ENCODE data around the gene SIGLEC7.

Gene SIGLEC7

DNA sequence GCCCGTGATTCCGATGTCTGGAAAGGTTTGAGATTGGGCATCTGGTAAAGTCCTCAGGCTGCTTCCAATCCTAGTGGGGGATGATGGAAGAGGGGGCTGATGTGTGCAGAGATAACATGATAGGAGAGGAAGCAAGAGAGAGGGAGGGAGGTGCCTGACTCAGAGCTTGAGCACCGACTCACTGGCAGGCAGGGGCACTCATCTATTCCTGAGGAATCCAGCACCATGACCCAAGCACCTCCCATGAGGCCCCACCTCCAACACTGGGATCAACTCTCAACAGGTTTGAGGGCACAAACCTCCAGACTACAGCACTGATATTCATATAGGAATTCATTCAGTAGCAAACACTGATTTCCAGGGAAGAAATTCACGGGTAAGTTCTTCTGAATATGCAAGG lies 23.0 kb upstream of the SIGLEC7 start:
- DNase-seq = no peak

DNA sequence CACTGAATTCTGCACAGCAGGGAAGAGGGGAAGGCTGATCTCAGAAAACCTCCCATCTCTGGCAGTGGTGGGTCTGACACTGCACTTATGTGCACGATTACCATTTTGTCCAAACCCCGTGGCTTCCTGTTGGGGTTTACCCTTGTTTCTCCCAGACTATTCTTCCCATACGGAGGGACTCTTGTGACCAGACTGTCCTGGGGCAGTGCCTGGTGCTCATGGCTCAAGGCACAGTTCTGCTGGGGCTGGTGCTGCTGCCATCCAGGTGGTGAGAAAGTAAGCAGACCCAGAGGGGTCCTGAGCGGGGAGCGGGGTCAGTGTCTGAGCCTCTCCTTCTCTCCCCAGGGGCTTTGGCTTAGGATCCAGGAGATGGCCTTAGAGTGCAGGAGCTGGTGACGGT lies 22.5 kb upstream of the SIGLEC7 start:
- DNase-seq = no peak

DNA sequence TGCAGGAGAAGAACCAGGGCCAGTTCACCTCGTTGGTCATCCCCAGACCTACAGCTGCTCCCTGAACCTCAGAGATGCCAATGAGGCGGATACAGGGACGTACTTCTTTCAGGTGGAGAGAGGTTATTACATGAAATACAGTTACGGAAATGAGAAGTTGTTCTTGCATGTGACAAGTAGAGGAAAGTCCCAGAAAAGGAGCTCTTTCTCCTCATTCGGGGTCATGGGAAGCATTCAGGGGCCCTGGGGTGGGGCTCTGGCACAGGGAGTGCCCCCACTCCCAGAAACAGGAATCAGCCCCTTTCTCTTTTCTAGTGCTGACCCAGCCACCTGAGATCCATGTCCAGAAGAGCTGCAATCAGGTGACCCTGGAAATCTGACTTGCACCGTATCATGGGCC lies 21.9 kb upstream of the SIGLEC7 start:
- no peak for DNase-seq

GRCh38 chr19:51121257-51121656 lies 20.8 kb upstream of the SIGLEC7 start:
- no peak for DNase-seq

- no peak for DNase-seq
These were observed 19.8 kb upstream of the SIGLEC7 start for GRCh38 chr19:51122112-51122981.

GRCh38 chr19:51123381-51123800 lies 18.7 kb upstream of the SIGLEC7 start:
- no peak for DNase-seq

DNA sequence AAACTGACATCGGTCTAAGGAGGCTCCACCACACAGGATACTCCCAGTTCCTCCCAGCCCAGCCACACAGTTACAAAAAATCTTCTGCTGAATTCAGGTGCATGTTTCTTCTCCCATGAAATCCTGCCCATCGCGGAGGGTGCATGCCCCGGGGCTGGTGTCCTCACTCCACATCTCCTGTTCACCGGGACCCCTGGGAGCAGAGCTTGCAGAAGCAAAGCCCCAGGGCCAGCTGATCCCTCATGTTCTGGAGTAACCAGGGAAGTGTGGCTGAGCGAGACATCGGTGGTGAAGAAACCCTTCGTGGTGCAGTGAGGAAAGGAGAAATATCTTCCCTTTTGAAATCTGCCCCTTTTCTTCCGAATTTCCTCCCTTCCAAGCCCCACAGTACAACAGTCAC lies 18.3 kb upstream of the SIGLEC7 start:
- no peak for DNase-seq

- no peak for DNase-seq
These were observed 17.9 kb upstream of the SIGLEC7 start for GRCh38 chr19:51124216-51124615.

- DNase-seq = no peak
These were observed 17.4 kb upstream of the SIGLEC7 start, which contains the start of gene SIGLEC9 for GRCh38 chr19:51124729-51125128. TSS of gene SIGLEC9 (plus strand) at chr19:51124906. CDS start at chr19:51124975, 69 bp downstream.

DNA sequence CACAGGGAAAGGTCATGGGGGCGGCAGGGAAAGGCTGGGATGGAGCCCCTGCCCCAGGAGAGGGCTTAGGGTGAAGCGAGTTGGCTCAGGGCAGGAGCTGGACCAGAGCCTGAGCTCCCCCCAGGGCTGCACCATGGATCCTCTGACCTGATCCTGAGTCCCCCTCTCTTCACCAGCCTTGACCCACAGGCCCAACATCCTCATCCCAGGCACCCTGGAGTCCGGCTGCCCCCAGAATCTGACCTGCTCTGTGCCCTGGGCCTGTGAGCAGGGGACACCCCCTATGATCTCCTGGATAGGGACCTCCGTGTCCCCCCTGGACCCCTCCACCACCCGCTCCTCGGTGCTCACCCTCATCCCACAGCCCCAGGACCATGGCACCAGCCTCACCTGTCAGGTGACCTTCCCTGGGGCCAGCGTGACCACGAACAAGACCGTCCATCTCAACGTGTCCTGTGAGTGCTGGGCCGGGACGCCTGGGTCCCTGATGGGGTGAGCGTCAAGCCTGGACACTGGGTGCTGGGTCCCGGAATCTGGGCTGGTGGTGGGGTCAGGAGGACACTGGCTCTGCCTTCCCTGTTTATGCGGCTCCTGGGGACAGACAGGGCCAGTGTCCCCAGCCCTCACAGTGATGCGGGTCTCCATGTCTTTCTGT lies 16.6 kb upstream of the SIGLEC7 start:
- no peak for DNase-seq

DNA sequence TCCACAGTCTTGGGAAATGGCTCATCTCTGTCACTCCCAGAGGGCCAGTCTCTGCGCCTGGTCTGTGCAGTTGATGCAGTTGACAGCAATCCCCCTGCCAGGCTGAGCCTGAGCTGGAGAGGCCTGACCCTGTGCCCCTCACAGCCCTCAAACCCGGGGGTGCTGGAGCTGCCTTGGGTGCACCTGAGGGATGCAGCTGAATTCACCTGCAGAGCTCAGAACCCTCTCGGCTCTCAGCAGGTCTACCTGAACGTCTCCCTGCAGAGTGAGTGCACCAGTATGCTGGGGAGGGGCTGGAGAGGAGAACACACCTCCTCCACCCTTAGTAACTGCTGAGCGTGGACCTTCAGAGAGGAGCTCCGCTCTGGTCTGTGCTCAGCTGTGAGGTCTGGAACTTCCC lies 15.1 kb upstream of the SIGLEC7 start:
- DNase-seq = no peak

GRCh38 chr19:51127755-51128154 lies 14.3 kb upstream of the SIGLEC7 start:
- no peak for DNase-seq

DNA sequence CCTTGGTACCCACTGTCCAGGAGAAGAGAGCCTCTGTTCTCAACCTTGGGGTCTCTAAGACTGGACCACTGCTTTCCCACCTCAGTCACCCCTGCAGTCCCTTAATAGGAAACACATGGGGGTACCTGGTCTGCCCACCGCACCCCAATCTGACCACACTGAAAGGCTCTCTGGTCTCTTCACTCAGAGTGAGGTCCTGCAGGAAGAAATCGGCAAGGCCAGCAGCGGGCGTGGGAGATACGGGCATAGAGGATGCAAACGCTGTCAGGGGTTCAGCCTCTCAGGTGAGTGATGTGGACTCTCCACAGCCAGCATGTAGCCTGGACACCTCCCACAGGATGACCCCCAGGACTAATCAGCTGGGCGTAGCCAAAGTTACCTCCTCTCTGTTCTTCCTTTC lies 13.9 kb upstream of the SIGLEC7 start:
- DNase-seq = no peak

GRCh38 chr19:51129716-51130115 lies 12.4 kb upstream of the SIGLEC7 start:
- DNase-seq = no peak

GRCh38 chr19:51131780-51132680 lies 10.1 kb upstream of the SIGLEC7 start:
- no peak for DNase-seq

- DNase-seq = no peak
These were observed 7.1 kb upstream of the SIGLEC7 start for GRCh38 chr19:51135004-51135403.

- no peak for DNase-seq
These were observed 5.9 kb upstream of the SIGLEC7 start for GRCh38 chr19:51135986-51136762.

DNA sequence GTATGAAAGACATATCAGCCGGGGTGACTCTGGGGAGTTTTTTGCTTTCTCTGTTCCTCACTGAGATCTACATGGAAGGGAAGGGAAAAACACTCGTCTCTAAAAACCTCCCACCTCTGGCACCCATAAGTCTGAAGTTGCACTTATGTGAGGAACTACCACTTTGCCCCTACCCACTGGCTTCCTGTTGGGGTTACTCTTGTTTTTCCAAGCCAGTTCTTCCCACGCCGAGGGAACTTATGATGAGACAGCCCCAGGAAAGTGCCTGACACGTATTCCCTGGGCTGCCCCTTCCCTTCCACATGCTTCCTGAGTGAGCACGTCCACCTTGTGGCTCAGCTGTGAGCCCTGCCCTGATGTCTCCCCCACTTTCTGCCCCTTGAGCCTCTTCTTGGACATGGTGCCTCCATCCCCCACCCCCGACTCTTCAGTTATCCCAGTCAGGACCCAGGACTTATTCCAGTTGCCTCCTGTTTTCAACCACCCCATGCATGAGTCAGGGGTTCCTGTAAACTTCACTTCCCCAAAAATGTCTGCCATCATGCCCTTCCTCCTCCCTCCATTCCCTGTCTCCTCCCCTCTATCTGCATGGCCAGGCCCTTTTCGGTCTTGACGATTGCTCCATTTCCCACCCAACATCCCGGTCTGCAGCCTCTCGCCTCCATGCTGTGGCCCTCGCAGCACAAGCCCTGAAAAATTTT lies 5.1 kb upstream of the SIGLEC7 start:
- DNase-seq = no peak

DNA sequence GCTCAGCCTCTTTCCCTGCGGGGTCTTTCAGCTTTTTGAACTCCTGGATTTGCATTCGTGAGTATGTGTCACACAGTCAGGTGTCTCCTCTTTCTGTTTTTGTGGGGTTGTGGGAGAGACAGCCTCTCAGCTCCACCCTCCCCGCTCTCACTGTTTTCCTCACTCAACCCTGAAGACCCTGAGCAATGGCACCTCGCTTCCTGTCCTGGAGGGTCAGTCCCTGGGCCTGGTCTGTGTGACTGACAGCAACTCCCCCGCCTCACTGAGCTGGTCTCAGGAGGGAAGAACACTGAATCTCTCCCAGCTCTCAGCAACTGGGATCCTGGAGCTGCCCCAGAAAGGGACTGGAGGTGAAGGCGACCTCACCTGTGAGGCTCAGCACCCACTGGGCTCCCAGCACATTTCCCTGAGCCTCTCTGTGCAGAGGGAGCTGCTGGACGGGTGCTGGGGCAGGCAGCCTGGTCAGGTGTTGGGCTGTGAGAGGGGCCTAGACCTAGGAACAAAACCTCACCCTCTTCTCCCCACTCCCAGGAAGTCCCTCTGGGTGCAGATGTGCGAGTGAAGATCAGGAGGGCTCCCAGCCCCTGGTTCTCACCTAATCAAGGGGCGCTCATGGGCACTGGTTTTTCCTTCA lies 4.2 kb upstream of the SIGLEC7 start:
- no peak for DNase-seq

- DNase-seq = no peak
These were observed 3.5 kb upstream of the SIGLEC7 start for GRCh38 chr19:51138549-51138979.

GRCh38 chr19:51139299-51140014 lies 2.6 kb upstream of the SIGLEC7 start:
- DNase-seq = no peak

Measured in NCI-H1048 (cell line).